PC-9 (cell line): ENCODE data around the gene SHISAL1. TPM values are rescaled to one million over a fixed set of nuclear protein-coding genes. Genes with fewer than 3 reads are reported as not detected.

Experiments
- BruUV-seq: library from RNA; stranded (reverse); fragments of 400-500 nt; replicated peaks from 2 replicates; lab custom pipeline; 2021; lab: Mats Ljungman, UMichigan
- CTCF ChIA-PET: fragments of 300-600 bp; sonication (Branson Sonifier 250); formaldehyde crosslinking; loops from one replicate; lab custom pipeline; 2022; ENCODE audit warnings: antibody characterized with exemption; lab: Charles Lee
- POLR2A ChIA-PET: fragments of 300-600 bp; sonication (Branson Sonifier 250); formaldehyde crosslinking; loops from one replicate; lab custom pipeline; 2022; ENCODE audit warnings: antibody characterized with exemption; ENCODE audit not compliant: unreplicated experiment; lab: Charles Lee
- DNase-seq, 2 experiments: peaks; one replicate each; pipeline versions ENCODE4 v3.0.0 to v3.0.0-alpha.2; 2015 to 2022; ENCODE audit warnings: mixed read lengths in 1 of 2
- H2AFZ ChIP-seq: fragments of 200-600 bp; sonication (generic); 2 replicates; pipeline ENCODE4 v1.8.1; 2017; ENCODE audit warnings: antibody characterized with exemption
- H3F3A ChIP-seq: fragments of 200-600 bp; sonication (generic); 2 replicates; pipeline ENCODE4 v1.8.1; 2017; ENCODE audit warnings: antibody characterized with exemption, mild to moderate bottlenecking, low read depth; ENCODE audit not compliant: insufficient read depth
- H3K27ac ChIP-seq: fragments of 200-600 bp; sonication (generic); 2 replicates; pipeline ENCODE4 v1.6.1; 2016; ENCODE audit warnings: mixed run types
- H3K27me3 ChIP-seq: fragments of 200-600 bp; sonication (generic); 2 replicates; pipeline ENCODE4 v1.6.1; 2016; ENCODE audit warnings: low read depth, mixed run types; ENCODE audit not compliant: insufficient read depth
- H3K36me3 ChIP-seq: fragments of 200-600 bp; sonication (generic); 2 replicates; pipeline ENCODE4 v1.6.1; 2016; ENCODE audit warnings: low read depth, mixed run types
- H3K4me1 ChIP-seq: fragments of 200-600 bp; sonication (generic); replicated peaks from 2 replicates; pipeline ENCODE4 v1.6.1; 2016; ENCODE audit warnings: mixed run types; ENCODE audit not compliant: insufficient read depth
- H3K4me2 ChIP-seq: fragments of 200-600 bp; sonication (generic); 2 replicates; pipeline ENCODE4 v1.6.1; 2017; ENCODE audit warnings: mixed run types
- H3K4me3 ChIP-seq: fragments of 200-600 bp; sonication (generic); 2 replicates; pipeline ENCODE4 v1.6.1; 2016; ENCODE audit warnings: mixed run types
- H3K79me2 ChIP-seq: fragments of 200-600 bp; sonication (generic); 2 replicates; pipeline ENCODE4 v1.6.1; 2017; ENCODE audit warnings: low read depth, mixed run types
- H3K9me2 ChIP-seq: fragments of 200-600 bp; sonication (generic); 2 replicates; pipeline ENCODE4 v1.8.1; 2017; ENCODE audit warnings: mild to moderate bottlenecking; ENCODE audit not compliant: insufficient read depth
- H3K9me3 ChIP-seq: fragments of 200-600 bp; sonication (generic); 2 replicates; pipeline ENCODE4 v1.8.1; 2016; ENCODE audit warnings: low read depth; ENCODE audit not compliant: insufficient read depth
- H4K20me1 ChIP-seq: fragments of 200-600 bp; sonication (generic); 2 replicates; pipeline ENCODE4 v1.8.1; 2017; ENCODE audit not compliant: insufficient read depth
- EZH2 ChIP-seq: fragments of 200-600 bp; sonication (generic); IDR thresholded peaks from 2 replicates; pipeline ENCODE4 v1.8.0; 2017; ENCODE audit warnings: antibody characterized with exemption, low read depth
- intact Hi-C: fragments of 100-400 bp; cut with micrococcal nuclease; formaldehyde crosslinking; loops from one replicate; pipeline ENCODE4 v1.10.0; 2022; ENCODE audit not compliant: unreplicated experiment
- total RNA-seq: library from RNA; stranded (reverse); gene quantifications from 2 replicates; pipeline ENCODE4 v1.2.3, GENCODE V29; 2021
- TF ChIP-seq, protein P1 (sequence below): fragments of 200-600 bp; sonication (generic); conservative IDR thresholded peaks from 2 replicates; pipeline ENCODE4 v1.6.1; 2017; ENCODE audit warnings: mixed run types, antibody characterized with exemption, mild to moderate bottlenecking, moderate library complexity

The SHISAL1 gene
- total RNA-seq, 1 experiment from 2014 or later = 0.94 TPM

- Histone ChIP-seq H2AFZ (no peak overlapping the region), H3K4me3 (no peak overlapping the region), H3K4me1 (peaks cover 26% of the 10 kb centered on the region), H3K9me3 (no peaks in the 10 kb centered on the region), H3K79me2 (no peaks in the 10 kb centered on the region), H4K20me1 (peaks cover 10% of the 10 kb centered on the region; the same call in 1 of the 2 replicates), H3K27me3 (peaks cover 63% of the 10 kb centered on the region), H3K4me2 (no peak overlapping the region), H3K27ac (no peak overlapping the region), H3K36me3 (no peaks in the 10 kb centered on the region), H3F3A (peaks cover 28% of the 10 kb centered on the region; the same call in 1 of the 2 replicates), H3K9me2 (no peaks in the 10 kb centered on the region)
- ChIA-PET CTCF (no interaction called here), POLR2A (interaction anchor here (0.6 kb wide), 1 partner anchor 182 kb away, joined by 3 read pairs; no protein-coding TSS in a partner anchor)
- DNase-seq = no peak
- BruUV-seq = no TSS peak
- TF ChIP-seq, protein P1, sequence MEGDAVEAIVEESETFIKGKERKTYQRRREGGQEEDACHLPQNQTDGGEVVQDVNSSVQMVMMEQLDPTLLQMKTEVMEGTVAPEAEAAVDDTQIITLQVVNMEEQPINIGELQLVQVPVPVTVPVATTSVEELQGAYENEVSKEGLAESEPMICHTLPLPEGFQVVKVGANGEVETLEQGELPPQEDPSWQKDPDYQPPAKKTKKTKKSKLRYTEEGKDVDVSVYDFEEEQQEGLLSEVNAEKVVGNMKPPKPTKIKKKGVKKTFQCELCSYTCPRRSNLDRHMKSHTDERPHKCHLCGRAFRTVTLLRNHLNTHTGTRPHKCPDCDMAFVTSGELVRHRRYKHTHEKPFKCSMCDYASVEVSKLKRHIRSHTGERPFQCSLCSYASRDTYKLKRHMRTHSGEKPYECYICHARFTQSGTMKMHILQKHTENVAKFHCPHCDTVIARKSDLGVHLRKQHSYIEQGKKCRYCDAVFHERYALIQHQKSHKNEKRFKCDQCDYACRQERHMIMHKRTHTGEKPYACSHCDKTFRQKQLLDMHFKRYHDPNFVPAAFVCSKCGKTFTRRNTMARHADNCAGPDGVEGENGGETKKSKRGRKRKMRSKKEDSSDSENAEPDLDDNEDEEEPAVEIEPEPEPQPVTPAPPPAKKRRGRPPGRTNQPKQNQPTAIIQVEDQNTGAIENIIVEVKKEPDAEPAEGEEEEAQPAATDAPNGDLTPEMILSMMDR = no peak
- no peak for TF ChIP-seq EZH2
- intact Hi-C loops = loop anchor here (10.0 kb wide), 1 partner anchor 429 kb away; no protein-coding TSS in a partner anchor
Measured at GRCh38 chr22:44196241-44196640, 116.5 kb downstream of the SHISAL1 start.

GRCh38 chr22:44195189-44195871 is 117.4 kb downstream of the SHISAL1 start:
- Histone ChIP-seq H3F3A (peaks cover 28% of the 10 kb centered on the region; the same call in 1 of the 2 replicates), H3K4me3 (no peak overlapping the region), H3K9me2 (no peaks in the 10 kb centered on the region), H3K27me3 (peaks cover 54% of the 10 kb centered on the region), H4K20me1 (peaks cover 10% of the 10 kb centered on the region; the same call in 1 of the 2 replicates), H3K9me3 (no peaks in the 10 kb centered on the region), H3K79me2 (no peaks in the 10 kb centered on the region), H3K36me3 (no peaks in the 10 kb centered on the region), H3K4me2 (no peak overlapping the region), H2AFZ (no peak overlapping the region), H3K4me1 (peaks cover 26% of the 10 kb centered on the region), H3K27ac (no peak overlapping the region)
- no TSS peak for BruUV-seq
- no peak for DNase-seq
- CTCF ChIA-PET = interaction anchor here (0.6 kb wide), 1 partner anchor 81 kb away, joined by 3 read pairs; no protein-coding TSS in a partner anchor
- TF ChIP-seq, protein P1 = no peak
- TF ChIP-seq EZH2 = no peak
- POLR2A ChIA-PET = no interaction called here
- intact Hi-C loops = loop anchor here (10.0 kb wide), 1 partner anchor 429 kb away; no protein-coding TSS in a partner anchor

- no peak overlapping the region for H2AFZ ChIP-seq
- intact Hi-C loops = loop anchor here (10.0 kb wide), 1 partner anchor 430 kb away; no protein-coding TSS in a partner anchor
- no TSS peak for BruUV-seq
Measured at GRCh38 chr22:44194569-44194968, 118.2 kb downstream of the SHISAL1 start.

More at GRCh38 chr22:44194569-44194968, 118.2 kb downstream of the SHISAL1 start:
- peaks cover 28% of the 10 kb centered on the region; the same call in 1 of the 2 replicates for H3F3A ChIP-seq
- H3K27me3 ChIP-seq = peaks cover 47% of the 10 kb centered on the region
- H3K4me1 ChIP-seq = peaks cover 26% of the 10 kb centered on the region
- no peaks in the 10 kb centered on the region for H3K9me3 ChIP-seq
- H4K20me1 ChIP-seq = peaks cover 10% of the 10 kb centered on the region; the same call in 1 of the 2 replicates
- ChIA-PET POLR2A (no interaction called here), CTCF (no interaction called here)
- DNase-seq = no peak
- H3K4me2 ChIP-seq = no peak overlapping the region
- no peak overlapping the region for H3K27ac ChIP-seq
- H3K36me3 ChIP-seq = no peaks in the 10 kb centered on the region
- H3K4me3 ChIP-seq = no peak overlapping the region
- no peaks in the 10 kb centered on the region for H3K9me2 ChIP-seq
- no peaks in the 10 kb centered on the region for H3K79me2 ChIP-seq
- TF ChIP-seq EZH2 = no peak
- TF ChIP-seq, protein P1 = no peak

Other genes starting within 250 kb of the SHISAL1 start
- 0.20 TPM in 1 of 2 replicates, not detected in the other for gene PARVG, start 132.0 kb downstream of the SHISAL1 start, total RNA-seq
- gene RTL6, start 185.3 kb upstream of the SHISAL1 start, total RNA-seq = 25.0 and 25.1 TPM in 2 replicates